MM.1S (cell line): ENCODE measurements around the gene PIK3R3.

Experiments
- DNase-seq: peaks from one replicate; pipeline ENCODE4 v3.0.0-alpha.2; 2015
- H2AFZ ChIP-seq: fragments of 300-600 bp; sonication (generic); 2 replicates; pipeline ENCODE4 v1.6.0; 2016; ENCODE audit warnings: antibody characterized with exemption, low read length
- H3F3A ChIP-seq: fragments of 300-600 bp; sonication (generic); 2 replicates; pipeline ENCODE4 v1.6.1; 2016; ENCODE audit warnings: mild to moderate bottlenecking, antibody characterized with exemption, low read length, moderate library complexity, mixed read lengths; ENCODE audit not compliant: insufficient read depth
- H3K27ac ChIP-seq: fragments of 300-600 bp; sonication (generic); 2 replicates; pipeline ENCODE4 v1.5.1; 2016; ENCODE audit warnings: mild to moderate bottlenecking, low read length
- H3K27me3 ChIP-seq: fragments of 300-600 bp; sonication (generic); replicated peaks from 2 replicates; pipeline ENCODE4 v1.6.0; 2016; ENCODE audit warnings: low read length; ENCODE audit not compliant: insufficient read depth
- H3K36me3 ChIP-seq: fragments of 300-600 bp; sonication (generic); replicated peaks from 2 replicates; pipeline ENCODE4 v1.6.1; 2016; ENCODE audit warnings: mild to moderate bottlenecking, low read length, mixed read lengths; ENCODE audit not compliant: insufficient read depth
- H3K4me1 ChIP-seq: fragments of 300-600 bp; sonication (generic); 2 replicates; pipeline ENCODE4 v1.6.1; 2016; ENCODE audit warnings: low read length, mixed read lengths
- H3K4me2 ChIP-seq: fragments of 300-600 bp; sonication (generic); 2 replicates; pipeline ENCODE4 v1.6.0; 2016; ENCODE audit warnings: low read depth, low read length
- H3K4me3 ChIP-seq: fragments of 300-600 bp; sonication (generic); 2 replicates; pipeline ENCODE4 v1.5.1; 2016; ENCODE audit warnings: low read length, mixed read lengths
- H3K79me2 ChIP-seq: fragments of 300-600 bp; sonication (generic); 2 replicates; pipeline ENCODE4 v1.6.1; 2016; ENCODE audit warnings: mixed run types, low read length, mixed read lengths
- H3K9ac ChIP-seq: fragments of 300-600 bp; sonication (generic); 2 replicates; pipeline ENCODE4 v1.6.1; 2016; ENCODE audit warnings: low read length, mixed read lengths
- H3K9me2 ChIP-seq: fragments of 300-600 bp; sonication (generic); replicated peaks from 2 replicates; pipeline ENCODE4 v1.6.1; 2016; ENCODE audit warnings: mild to moderate bottlenecking, low read length, mixed read lengths; ENCODE audit not compliant: insufficient read depth
- H3K9me3 ChIP-seq: fragments of 300-600 bp; sonication (generic); replicated peaks from 2 replicates; pipeline ENCODE4 v1.6.1; 2016; ENCODE audit warnings: mild to moderate bottlenecking, low read length, mixed read lengths; ENCODE audit not compliant: insufficient read depth
- H4K20me1 ChIP-seq: fragments of 300-600 bp; sonication (generic); 2 replicates; pipeline ENCODE4 v1.6.1; 2016; ENCODE audit warnings: mild to moderate bottlenecking, low read length, moderate library complexity, mixed read lengths; ENCODE audit not compliant: insufficient read depth
- EZH2 ChIP-seq: fragments of 300-600 bp; sonication (generic); optimal IDR thresholded peaks from 2 replicates; pipeline ENCODE3; 2017; ENCODE audit warnings: low read depth, mild to moderate bottlenecking, antibody characterized with exemption, low read length, mixed read lengths
- EZH2phosphoT487 ChIP-seq: fragments of 300-600 bp; sonication (generic); IDR thresholded peaks from 2 replicates; pipeline ENCODE4 v1.6.1; 2018; ENCODE audit warnings: antibody characterized with exemption, low read length
- TF ChIP-seq, protein P1 (sequence below): fragments of 300-600 bp; sonication (generic); IDR thresholded peaks from 2 replicates; pipeline ENCODE4 v1.5.1; 2016; ENCODE audit warnings: antibody characterized with exemption, low read length, mixed read lengths

PIK3R3 gene

DNA sequence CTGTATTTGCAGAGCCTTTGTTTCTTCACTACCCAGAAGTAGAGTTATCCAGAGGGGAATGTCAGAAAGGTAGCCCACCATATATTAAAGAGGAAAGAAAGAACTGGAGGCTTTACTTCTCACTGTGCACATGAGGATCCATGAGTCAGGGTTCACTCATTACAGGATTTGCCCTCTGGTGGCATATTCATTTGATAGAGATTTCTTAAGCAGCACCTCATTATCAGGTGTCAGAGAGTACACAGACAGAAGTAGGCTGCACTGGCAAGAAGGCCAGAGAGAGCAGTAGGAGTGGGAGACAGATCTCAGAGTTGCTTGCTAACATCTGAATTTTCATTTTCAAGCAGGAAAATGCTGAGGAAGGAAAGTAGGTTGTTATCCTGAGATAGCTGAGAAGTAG is 123.8 kb downstream of the PIK3R3 start:
- DNase-seq = no peak
- Histone ChIP-seq H3K9me2 (no peaks in the 10 kb centered on the region), H3K27me3 (no peaks in the 10 kb centered on the region), H2AFZ (no peak overlapping the region), H3K4me2 (no peak overlapping the region), H3F3A (no peaks in the 10 kb centered on the region), H4K20me1 (no peaks in the 10 kb centered on the region), H3K9ac (no peak overlapping the region), H3K27ac (no peak overlapping the region), H3K9me3 (no peaks in the 10 kb centered on the region), H3K79me2 (no peaks in the 10 kb centered on the region), H3K4me1 (no peaks in the 10 kb centered on the region), H3K4me3 (no peak overlapping the region), H3K36me3 (no peaks in the 10 kb centered on the region)
- no peak for TF ChIP-seq EZH2
- TF ChIP-seq EZH2phosphoT487 = no peak
- TF ChIP-seq, protein P1, sequence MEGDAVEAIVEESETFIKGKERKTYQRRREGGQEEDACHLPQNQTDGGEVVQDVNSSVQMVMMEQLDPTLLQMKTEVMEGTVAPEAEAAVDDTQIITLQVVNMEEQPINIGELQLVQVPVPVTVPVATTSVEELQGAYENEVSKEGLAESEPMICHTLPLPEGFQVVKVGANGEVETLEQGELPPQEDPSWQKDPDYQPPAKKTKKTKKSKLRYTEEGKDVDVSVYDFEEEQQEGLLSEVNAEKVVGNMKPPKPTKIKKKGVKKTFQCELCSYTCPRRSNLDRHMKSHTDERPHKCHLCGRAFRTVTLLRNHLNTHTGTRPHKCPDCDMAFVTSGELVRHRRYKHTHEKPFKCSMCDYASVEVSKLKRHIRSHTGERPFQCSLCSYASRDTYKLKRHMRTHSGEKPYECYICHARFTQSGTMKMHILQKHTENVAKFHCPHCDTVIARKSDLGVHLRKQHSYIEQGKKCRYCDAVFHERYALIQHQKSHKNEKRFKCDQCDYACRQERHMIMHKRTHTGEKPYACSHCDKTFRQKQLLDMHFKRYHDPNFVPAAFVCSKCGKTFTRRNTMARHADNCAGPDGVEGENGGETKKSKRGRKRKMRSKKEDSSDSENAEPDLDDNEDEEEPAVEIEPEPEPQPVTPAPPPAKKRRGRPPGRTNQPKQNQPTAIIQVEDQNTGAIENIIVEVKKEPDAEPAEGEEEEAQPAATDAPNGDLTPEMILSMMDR = no peak

DNA sequence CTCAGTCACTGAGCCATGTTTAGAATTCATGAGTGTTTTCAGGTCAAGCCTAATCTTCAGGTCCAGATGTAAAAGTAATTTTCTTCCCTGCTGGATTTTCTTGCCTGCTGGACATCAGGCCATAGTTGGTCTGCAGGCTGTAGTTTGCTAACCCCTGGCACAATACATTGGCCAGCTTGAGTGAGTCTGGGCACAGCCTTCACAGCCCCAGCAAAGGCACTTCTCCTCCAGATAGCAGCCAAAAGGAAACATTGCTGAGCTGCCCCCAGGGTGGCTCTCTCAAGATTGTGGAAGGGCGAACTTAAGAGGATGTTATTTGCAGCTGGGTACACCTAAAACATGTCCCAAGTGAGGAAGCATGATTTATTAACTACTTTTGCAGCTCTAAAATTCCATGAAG is 126.8 kb downstream of the PIK3R3 start:
- Histone ChIP-seq H3K9me3 (no peaks in the 10 kb centered on the region), H2AFZ (no peak overlapping the region), H3K9me2 (no peaks in the 10 kb centered on the region), H3K4me1 (no peaks in the 10 kb centered on the region), H3K4me3 (no peak overlapping the region), H3K27ac (no peak overlapping the region), H3K79me2 (no peaks in the 10 kb centered on the region), H3K27me3 (no peaks in the 10 kb centered on the region), H3K4me2 (no peak overlapping the region), H3K36me3 (no peaks in the 10 kb centered on the region), H3F3A (no peaks in the 10 kb centered on the region), H3K9ac (no peak overlapping the region), H4K20me1 (no peaks in the 10 kb centered on the region)
- no peak for DNase-seq
- TF ChIP-seq, protein P1 = no peak
- TF ChIP-seq EZH2phosphoT487 (no peak), EZH2 (no peak)

DNA sequence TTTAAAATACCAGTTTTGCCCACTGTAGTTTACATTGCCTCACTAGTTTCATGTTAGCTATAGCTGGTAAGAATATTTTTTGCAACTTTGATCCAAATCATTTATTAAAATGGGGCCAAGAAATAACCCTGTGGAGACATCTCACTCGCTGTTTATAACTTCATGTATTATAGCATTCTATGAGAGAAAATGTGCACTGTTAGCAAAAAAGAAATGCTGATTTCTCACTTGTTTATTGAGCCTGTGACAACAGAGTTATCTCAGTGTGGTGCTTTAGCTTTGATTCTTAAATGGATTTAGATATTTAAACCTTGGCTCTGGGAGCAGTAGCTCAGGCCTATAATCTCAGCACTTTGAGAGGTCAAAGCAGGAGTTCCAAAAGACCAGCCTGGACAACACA is 127.9 kb downstream of the PIK3R3 start:
- Histone ChIP-seq H3K9ac (no peak overlapping the region), H3K4me3 (no peak overlapping the region), H3K27me3 (no peaks in the 10 kb centered on the region), H3K9me2 (no peaks in the 10 kb centered on the region), H3K36me3 (no peaks in the 10 kb centered on the region), H3F3A (no peaks in the 10 kb centered on the region), H2AFZ (no peak overlapping the region), H3K4me2 (no peak overlapping the region), H4K20me1 (no peaks in the 10 kb centered on the region), H3K79me2 (no peaks in the 10 kb centered on the region), H3K27ac (no peak overlapping the region), H3K4me1 (no peaks in the 10 kb centered on the region), H3K9me3 (no peaks in the 10 kb centered on the region)
- TF ChIP-seq EZH2 (no peak), EZH2phosphoT487 (no peak)
- TF ChIP-seq, protein P1 = no peak
- DNase-seq = no peak
